RWPE1 (cell line): Measurements from ENCODE around the gene DGKA.
A peak's percentile ranks its signal among the peaks of the same experiment; 100 is the strongest.

ENCODE experiments used
- CTCF ChIA-PET: fragments of 350-600 bp; sonication (Branson Sonifier 250); formaldehyde crosslinking; extraction: SDS; loops from one replicate; lab custom pipeline; 2021; lab: Yijun Ruan, JAX
- POLR2A ChIA-PET: fragments of 400-600 bp; formaldehyde crosslinking; extraction: SDS; loops from one replicate; lab custom pipeline; 2020; ENCODE audit warnings: antibody characterized with exemption; ENCODE audit not compliant: low non-redundant PET; lab: Yijun Ruan, JAX
- DNase-seq: peaks from one replicate; pipeline ENCODE4 v3.0.0; 2012; ENCODE audit warnings: low spot score
- H3K27ac ChIP-seq: fragments of 450-650 bp; 2 replicates; pipeline ENCODE4 v1.5.1; 2017
- CTCF ChIP-seq: fragments of 450-650 bp; conservative IDR thresholded peaks from 2 replicates; pipeline ENCODE4 v1.5.1; 2017; ENCODE audit warnings: low read depth, mild to moderate bottlenecking

Gene DGKA

DNA sequence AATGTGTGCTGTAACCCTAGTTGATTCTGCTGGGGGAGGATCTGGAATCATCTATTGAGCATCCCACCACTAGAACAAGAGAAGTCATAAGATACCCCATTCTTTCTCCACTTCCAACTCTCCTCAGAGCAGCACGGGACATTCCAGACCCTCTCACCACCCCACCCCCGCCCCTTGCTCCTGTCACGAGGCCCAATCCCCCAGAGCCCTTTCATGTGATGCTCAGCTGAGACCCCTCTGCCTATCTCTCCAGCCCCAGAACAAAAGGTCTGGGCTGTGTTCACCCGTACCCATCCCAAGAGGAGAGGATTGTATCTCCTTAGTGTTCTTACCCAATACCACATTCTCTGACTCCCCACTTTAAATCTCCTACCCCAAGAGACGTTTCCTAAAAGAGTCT, 34.3 kb downstream of the DGKA start:
- no peak overlapping the region; the same call in 1 of the 2 replicates for H3K27ac ChIP-seq
- TF ChIP-seq CTCF: no peak
- ChIA-PET POLR2A (no interaction called here), CTCF (interaction anchor here (1.1 kb wide), 1 partner anchor 25 kb away, joined by 3 read pairs; no protein-coding TSS in a partner anchor)
- no peak for DNase-seq

DNA sequence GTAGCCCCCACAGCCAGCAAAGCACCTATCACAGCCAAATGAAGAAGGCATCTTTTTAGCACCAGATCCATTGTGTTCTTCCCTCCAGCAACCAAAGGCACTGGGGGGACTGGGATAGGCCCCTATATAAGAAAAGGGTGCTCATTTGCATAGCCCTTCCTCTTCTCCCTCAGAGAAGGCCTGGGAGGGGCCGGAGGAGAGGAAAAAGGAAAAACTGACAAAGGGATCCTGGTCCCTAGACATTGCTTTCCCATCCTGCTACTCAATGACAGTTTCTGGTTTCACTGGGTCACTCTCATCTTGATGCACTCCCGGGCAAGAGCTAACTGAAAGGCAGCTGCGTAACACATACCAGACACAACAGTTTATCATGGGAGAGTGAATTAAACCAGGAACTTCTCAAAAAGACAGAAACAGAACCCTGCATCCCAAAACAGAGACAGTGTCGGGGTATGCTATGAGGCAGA, 35.0 kb downstream of the DGKA start, which contains the start of gene PMEL:
TSS of gene PMEL (minus strand) at position 102 of the 467 bp plus-strand sequence. CDS start at position 71, 31 bp downstream.
- no peak for DNase-seq
- peak within 1 kb of the TSS; percentile 86 for H3K27ac ChIP-seq
- POLR2A ChIA-PET: no interaction called here
- TF ChIP-seq CTCF: no peak
- CTCF ChIA-PET: no interaction called here

- peak within 1 kb of the TSS; percentile 86 for H3K27ac ChIP-seq
- CTCF ChIA-PET: no interaction called here
- POLR2A ChIA-PET: no interaction called here
- TF ChIP-seq CTCF: no peak
- DNase-seq: peak; percentile 93
These were observed 35.7 kb downstream of the DGKA start, which contains the start of gene CDK2 for GRCh38 chr12:55966408-55967281. CDK2 (plus strand) TSS chr12:55966830; CDS start chr12:55967009, 179 bp downstream.

GRCh38 chr12:55969356-55969755, 38.4 kb downstream of the DGKA start:
- H3K27ac ChIP-seq: peak overlapping the region; percentile 50
- TF ChIP-seq CTCF: no peak
- CTCF ChIA-PET: no interaction called here
- DNase-seq: no peak
- POLR2A ChIA-PET: no interaction called here

- peak overlapping the region; percentile 85 for H3K27ac ChIP-seq
- no peak for TF ChIP-seq CTCF
- no peak for DNase-seq
- CTCF ChIA-PET: interaction anchor here (0.6 kb wide), 1 partner anchor 51 kb away, joined by 5 read pairs; no protein-coding TSS in a partner anchor
- POLR2A ChIA-PET: no interaction called here
These were observed 39.8 kb downstream of the DGKA start for GRCh38 chr12:55970775-55971174.

DNA sequence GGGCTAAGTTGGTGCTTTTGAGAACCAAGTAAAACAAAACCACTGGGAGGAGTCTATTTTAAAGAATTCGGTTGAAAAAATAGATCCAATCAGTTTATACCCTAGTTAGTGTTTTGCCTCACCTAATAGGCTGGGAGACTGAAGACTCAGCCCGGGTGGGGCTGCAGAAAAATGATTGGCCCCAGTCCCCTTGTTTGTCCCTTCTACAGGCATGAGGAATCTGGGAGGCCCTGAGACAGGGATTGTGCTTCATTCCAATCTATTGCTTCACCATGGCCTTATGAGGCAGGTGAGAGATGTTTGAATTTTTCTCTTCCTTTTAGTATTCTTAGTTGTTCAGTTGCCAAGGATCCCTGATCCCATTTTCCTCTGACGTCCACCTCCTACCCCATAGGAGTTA, 41.1 kb downstream of the DGKA start:
- CTCF ChIA-PET: interaction anchor here (1.2 kb wide), 1 partner anchor 24 kb away, joined by 6 read pairs; no protein-coding TSS in a partner anchor
- POLR2A ChIA-PET: no interaction called here
- H3K27ac ChIP-seq: peak overlapping the region; percentile 85
- TF ChIP-seq CTCF: no peak
- DNase-seq: peak; percentile 70
